Hepatocyte (in vitro differentiated cells): ENCODE results near the gene SEC24D.

ENCODE experiments used
- CTCF ChIP-seq: fragments of 200-600 bp; sonication (generic); IDR thresholded peaks from 2 replicates; pipeline ENCODE4 v1.5.1; 2016; ENCODE audit warnings: antibody characterized with exemption, mild to moderate bottlenecking; ENCODE audit not compliant: poor library complexity
- EZH2 ChIP-seq: fragments of 200-600 bp; sonication (generic); IDR thresholded peaks from 2 replicates; pipeline ENCODE4 v1.6.1; 2016; ENCODE audit warnings: antibody characterized with exemption, mild to moderate bottlenecking, borderline replicate concordance

DNA sequence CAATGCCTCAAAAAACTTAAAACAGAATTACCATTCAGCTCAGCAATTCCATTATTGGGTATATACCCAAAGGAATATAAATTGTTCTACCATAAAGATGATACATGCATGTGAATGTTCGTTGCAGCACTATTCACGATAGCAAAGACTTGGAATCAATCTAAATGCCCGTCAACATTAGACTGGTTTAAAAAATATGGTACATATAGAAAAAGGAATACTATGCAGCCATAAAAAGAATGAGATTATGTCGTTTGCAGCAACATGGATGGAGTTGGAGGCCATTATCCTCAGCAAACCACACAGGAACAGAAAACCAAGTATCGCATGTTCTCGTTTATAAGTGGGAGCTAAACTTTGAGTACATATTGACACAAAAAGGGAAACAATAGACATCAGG, 41.9 kb upstream of the SEC24D start:
- TF ChIP-seq CTCF (no peak), EZH2 (no peak)
